Measurements from ENCODE around the gene WDR35.
A peak's percentile ranks its signal among the peaks of the same experiment; 100 is the strongest.

Gene WDR35

DNA sequence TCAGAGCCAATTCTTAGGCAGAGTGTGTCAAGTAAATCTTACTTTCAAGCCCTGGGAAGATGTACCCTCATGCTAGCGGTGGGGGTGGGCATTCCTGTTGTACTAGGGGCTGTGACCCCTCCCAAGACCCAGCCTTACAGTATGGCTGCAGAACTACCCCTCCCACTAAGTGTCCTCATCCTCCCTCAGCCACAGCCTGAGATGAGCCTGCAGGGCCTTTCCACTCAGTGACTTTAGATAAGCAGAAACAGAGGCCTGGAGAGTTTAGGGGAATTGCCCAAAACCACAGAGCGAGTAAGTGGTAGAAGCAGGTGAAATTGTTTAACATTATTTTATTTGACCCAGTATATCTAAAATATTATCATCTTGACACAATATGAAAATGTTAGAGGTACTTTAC, 124.8 kb downstream of the WDR35 start:
- DNase-seq, result no peak

DNA sequence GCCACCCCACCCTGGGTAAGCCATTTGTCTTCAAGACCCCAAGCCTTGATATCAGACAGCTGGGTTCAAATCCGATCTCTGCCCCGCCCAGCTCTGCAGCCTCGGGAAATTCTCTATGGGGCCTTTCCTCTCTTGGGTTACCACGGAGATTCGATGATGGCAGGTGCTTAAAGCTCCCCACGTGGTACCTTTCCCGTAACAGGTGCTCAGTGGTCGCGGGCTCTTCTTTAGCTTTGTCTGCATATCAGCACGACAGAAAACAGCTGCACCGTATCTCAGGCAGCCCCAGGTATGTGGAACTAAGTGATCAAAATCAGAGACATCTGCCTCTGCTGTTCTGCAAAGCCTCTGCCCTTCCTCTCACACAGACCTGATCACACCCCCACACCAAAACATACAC, 125.5 kb downstream of the WDR35 start:
- no peak for DNase-seq

DNA sequence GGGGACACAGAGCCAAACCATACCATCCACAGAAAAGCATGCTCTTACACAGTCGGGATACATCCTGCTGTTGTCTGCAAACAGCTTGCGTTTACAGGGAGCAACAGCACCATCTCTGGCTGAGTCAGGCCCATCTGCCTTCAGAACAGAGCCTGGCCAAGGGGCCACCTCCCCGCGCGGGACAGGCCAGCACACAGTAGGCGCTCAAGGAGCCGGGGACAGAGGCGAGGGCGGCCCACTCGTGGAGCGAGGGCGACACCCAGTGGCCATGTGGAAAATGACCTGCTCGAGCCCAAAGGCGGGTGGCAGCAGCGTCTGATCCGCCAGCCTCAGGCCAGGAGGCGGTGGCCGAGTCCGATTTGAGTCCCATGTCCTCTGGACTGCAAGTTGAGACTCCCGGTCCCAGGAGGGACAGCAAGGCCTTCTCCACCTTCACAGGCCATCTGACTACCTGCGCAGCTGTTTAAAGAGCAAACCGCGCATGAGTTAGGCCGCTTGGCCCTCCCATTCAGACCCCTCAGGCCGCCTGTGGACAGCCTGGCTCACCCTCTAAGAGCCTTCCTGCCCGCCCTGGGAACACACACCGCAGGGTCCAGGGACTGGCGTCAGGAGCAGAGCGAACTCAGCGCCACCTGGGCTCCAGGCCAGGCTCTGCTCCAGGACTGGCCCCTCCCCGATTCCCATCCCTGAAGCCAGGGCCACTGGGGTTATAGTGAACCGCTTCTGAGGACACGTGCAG, 126.4 kb downstream of the WDR35 start:
- peak; percentile 92 for DNase-seq

DNA sequence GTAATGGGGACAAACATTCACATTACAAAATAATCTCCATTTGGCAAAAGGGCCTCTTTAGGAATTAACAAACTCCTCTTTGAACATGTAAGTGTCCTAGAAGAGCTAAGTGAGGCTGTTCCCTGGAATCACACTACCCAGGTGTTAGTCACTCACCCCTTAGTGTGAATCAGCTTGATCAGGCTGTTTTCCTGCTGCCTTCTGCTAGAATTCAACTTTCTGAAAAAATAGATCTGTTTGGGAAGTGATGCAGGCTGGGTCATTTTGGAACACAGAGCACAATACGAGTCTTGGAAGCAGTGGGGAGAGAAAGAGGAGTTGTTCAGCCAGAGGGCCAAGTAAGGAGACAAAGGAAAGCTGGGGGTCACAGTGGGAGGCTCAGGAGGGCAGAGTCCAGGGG, 128.1 kb downstream of the WDR35 start:
- DNase-seq, result no peak

Measured in islet precursor cell (in vitro differentiated cells).